Erythroblast (primary cell): ENCODE data around the gene PLCB4.
"Not testable (repeated sequence)": the region's sequence is repeated elsewhere in the genome, so short reads cannot be mapped to it uniquely, and the experiment has no call there.

ENCODE experiments used
- DNase-seq, 2 experiments: peaks; one replicate each; lab custom pipeline; 2025; lab: John Stamatoyannopoulos, UW
- GATA1 ChIP-seq: IDR thresholded peaks from 2 replicates; pipeline ENCODE4 v1.6.1; 2011; ENCODE audit warnings: low read depth, mild to moderate bottlenecking, control low read depth, low read length, moderate library complexity
- POLR2A ChIP-seq: IDR thresholded peaks from 2 replicates; pipeline ENCODE4 v1.6.1; 2011; ENCODE audit warnings: mild to moderate bottlenecking, low read length

PLCB4 gene

DNA sequence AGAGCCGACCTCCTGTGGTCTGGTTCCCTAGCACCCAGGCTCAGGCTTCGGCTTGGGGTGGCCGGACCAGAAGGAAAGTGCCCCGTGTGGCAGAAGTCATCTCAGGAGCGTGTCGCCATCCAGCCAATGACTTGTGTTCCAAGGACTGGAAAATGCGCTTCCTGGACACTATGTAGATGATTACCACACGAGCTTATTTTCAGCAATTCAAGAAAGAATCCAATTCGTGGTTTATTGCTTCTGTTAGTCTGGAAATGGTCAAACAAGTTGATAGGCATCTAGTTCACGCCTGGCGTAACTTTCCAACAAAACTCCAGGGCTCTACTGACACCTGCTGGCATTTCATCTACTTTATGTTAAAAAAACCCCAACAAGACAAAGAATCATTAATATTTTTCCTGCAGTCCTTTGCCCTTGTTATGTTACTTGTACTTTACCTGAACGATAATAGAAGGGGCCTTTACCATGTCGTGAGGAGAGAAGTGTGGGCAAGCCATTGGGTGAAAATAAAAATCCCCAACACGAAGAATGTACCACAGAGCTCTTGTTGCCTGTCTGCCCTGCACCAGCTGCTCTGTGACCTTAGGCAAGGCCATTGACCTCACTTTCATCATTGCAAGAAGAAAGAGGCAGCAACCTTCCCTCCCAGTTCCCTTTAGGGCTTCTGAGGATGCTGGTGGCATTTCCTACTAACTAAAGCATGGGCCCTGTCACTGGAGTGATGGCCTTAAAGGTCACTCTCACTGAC, 290.8 kb downstream of the PLCB4 start:
- peak; percentile 12 to 29 for DNase-seq
- TF ChIP-seq POLR2A (no peak), GATA1 (no peak)

GRCh38 chr20:9360431-9360830, 291.5 kb downstream of the PLCB4 start:
- no peak for TF ChIP-seq POLR2A
- DNase-seq = no peak

DNA sequence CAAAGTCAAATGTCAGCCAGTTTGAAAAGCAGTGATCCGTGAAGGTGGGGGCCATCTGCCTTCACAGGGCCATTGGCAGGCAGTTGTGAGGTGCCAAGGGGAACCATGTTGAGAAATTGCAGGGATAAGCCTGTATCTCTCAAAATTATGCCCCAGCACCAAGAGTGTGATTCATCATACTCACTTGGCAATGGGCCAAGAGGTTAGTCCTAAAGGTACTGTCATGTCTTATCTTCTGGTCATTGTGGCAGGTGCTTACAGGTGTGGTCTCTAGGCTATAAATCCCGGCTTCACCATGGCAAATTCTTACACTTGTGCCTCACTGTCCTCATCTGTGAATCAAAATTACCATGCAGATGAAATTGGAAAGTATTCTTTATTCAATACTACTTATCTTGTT, 294.8 kb downstream of the PLCB4 start:
- DNase-seq = peak in 1 of 2 experiments; percentile 1
- no peak for TF ChIP-seq GATA1
- TF ChIP-seq POLR2A = no peak

- DNase-seq = no peak
- TF ChIP-seq GATA1 = no peak
- no peak for TF ChIP-seq POLR2A
Observed at GRCh38 chr20:9367328-9367727, 298.4 kb downstream of the PLCB4 start.

DNA sequence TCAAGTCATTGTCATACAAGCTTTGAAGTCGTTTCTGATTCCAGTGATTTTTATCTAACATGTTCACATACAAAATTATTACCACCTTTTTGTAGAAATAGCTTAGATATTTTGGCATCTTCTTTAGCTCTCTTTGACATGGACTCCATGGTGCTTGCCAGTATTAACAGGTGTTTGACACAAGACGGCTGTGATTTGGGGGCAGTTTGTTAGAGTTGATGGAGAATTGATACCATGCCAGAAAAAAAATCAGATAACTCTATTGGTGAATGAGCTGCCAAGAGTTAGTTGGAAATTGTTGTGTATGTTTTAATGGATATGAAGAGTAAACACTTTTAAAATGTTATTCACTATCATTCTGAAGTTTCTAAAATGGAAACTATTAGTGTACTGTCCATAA, 298.9 kb downstream of the PLCB4 start:
- no peak for TF ChIP-seq GATA1
- no peak for TF ChIP-seq POLR2A
- DNase-seq = no peak

- TF ChIP-seq POLR2A = no peak
- no peak for TF ChIP-seq GATA1
- DNase-seq = no peak
Observed at GRCh38 chr20:9368893-9369292, 300.0 kb downstream of the PLCB4 start.

DNA sequence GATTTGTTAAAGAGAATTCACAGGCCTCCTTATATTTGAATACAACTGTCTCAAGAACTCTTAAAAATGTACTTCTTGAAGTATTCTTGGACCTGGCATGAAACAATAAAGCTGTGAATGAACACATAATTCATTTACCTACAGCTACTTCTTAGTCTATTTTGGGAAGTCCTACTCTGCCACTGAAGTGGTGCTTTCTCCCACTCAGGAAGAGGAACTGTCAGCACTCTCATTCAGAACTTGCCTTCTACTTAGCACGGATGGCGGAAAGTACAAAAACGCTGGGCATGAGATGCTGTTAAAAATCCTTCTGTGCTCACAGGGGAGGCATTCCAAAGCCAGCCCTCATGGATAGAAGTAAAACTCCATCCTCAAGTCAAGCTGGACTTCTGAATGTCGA, 300.7 kb downstream of the PLCB4 start:
- no peak for DNase-seq
- TF ChIP-seq GATA1 = no peak
- TF ChIP-seq POLR2A = no peak

- TF ChIP-seq POLR2A (no peak), GATA1 (no peak)
- DNase-seq = no peak
Observed at GRCh38 chr20:9374072-9374471, 305.2 kb downstream of the PLCB4 start.

- DNase-seq = no peak
- no peak for TF ChIP-seq GATA1
- TF ChIP-seq POLR2A = no peak
Observed at GRCh38 chr20:9374480-9374879, 305.6 kb downstream of the PLCB4 start.

GRCh38 chr20:9375221-9375681, 306.4 kb downstream of the PLCB4 start:
- no peak for DNase-seq
- TF ChIP-seq POLR2A = no peak
- TF ChIP-seq GATA1 = no peak

GRCh38 chr20:9377007-9377406, 308.1 kb downstream of the PLCB4 start:
- TF ChIP-seq POLR2A (no peak), GATA1 (no peak)
- no peak for DNase-seq

GRCh38 chr20:9385345-9386310, 316.7 kb downstream of the PLCB4 start:
- not testable (repeated sequence) for DNase-seq

DNA sequence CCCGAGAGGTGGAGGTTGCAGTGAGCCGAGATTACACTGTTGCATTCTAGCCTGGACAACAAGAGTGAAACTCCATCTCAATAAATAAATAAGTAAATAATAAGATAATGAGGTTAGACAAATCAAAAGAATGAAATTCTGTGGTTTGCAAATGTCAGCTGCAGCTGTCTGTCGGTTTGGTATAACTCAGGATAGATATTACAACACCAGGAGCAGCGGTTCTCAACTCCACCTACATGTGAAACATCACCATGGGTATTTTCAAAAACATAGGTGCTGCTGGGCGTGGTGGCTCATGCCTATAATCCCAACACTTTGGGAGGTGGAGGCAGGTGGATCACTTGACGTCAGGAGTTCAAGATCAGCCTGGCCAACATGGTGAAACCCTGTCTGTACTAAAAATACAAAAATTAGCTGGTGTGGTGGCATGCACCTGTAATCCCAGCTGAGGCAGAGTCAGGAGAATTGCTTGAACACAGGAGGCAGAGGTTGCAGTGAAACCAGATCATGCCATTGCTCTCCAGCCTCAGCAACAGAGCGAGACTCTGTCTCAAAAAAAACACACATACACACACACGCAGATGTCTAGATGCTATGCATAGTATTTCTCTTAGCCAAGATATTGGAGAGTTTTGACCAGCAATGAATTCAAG, 319.4 kb downstream of the PLCB4 start:
- TF ChIP-seq POLR2A = no peak
- no peak for TF ChIP-seq GATA1
- DNase-seq = no peak

GRCh38 chr20:9388813-9389161, 319.9 kb downstream of the PLCB4 start:
- DNase-seq = no peak
- TF ChIP-seq GATA1 (no peak), POLR2A (no peak)

DNA sequence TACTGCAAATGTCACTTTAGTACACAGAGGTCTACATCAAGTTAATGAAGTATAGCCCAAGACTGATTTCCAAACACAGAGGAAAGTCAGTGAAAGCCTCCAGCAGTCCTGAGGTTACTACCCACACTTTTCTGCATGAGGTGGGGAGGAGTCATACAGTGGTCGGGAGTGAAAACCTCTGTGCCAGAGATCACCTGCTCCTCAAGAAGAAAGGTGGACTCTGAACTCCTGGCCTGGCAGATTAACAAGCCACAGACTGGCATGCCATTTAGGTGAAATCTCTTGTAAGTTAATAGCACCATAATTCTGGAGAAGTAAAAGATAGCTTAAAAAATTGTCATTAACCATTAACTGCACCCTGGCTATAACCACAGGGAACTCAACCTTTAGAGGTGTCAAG, 320.5 kb downstream of the PLCB4 start:
- TF ChIP-seq GATA1 (no peak), POLR2A (no peak)
- DNase-seq = no peak

GRCh38 chr20:9390441-9390840, 321.6 kb downstream of the PLCB4 start:
- TF ChIP-seq GATA1 (no peak), POLR2A (no peak)
- no peak for DNase-seq
